ENCODE measurements around the gene NPC2. TPM values are rescaled to one million over a fixed set of nuclear protein-coding genes. Genes with fewer than 3 reads are reported as not detected.
A peak's percentile ranks its signal among the peaks of the same experiment; 100 is the strongest.

Gene NPC2
- total RNA-seq, 1 experiment from 2014 or later, result 195 TPM

GRCh38 chr14:74444866-74445265 is 48.2 kb downstream of the NPC2 start:
- Histone ChIP-seq H3K4me1 (ENCODE audit: insufficient read depth, low read length) (no peaks in the 10 kb centered on the region), H3K4me3 (ENCODE audit: low read length) (no peak overlapping the region), H2AFZ (ENCODE audit: low read length) (no peak overlapping the region), H3K9me3 (ENCODE audit: low read length) (no peaks in the 10 kb centered on the region), H3K79me2 (ENCODE audit: low read length) (no peaks in the 10 kb centered on the region), H3K27me3 (ENCODE audit: low read length) (peaks cover 42% of the 10 kb centered on the region), H3K9ac (ENCODE audit: low read length) (no peak overlapping the region), H3F3A (ENCODE audit: low read length, unreplicated experiment) (no peaks in the 10 kb centered on the region), H3K36me3 (ENCODE audit: low read depth, low read length) (no peaks in the 10 kb centered on the region), H4K20me1 (ENCODE audit: low read length) (no peaks in the 10 kb centered on the region), H3K9me2 (replicated peaks; ENCODE audit: low read length) (no peaks in the 10 kb centered on the region), H3K4me2 (ENCODE audit: low read length) (no peak overlapping the region), H3K27ac (ENCODE audit: low read length) (no peak overlapping the region)
- no TSS peak for BruUV-seq (replicated peaks)
- no peak for DNase-seq
- 0 out of 2 replicates have a peak, but pooled peaks have one; percentile 18 for ATAC-seq
- ChIA-PET POLR2A (ENCODE audit: unreplicated experiment) (no interaction called here), CTCF (no interaction called here)
- TF ChIP-seq EZH2 (IDR thresholded peaks at IDR 0.05; ENCODE audit: low read length, unreplicated experiment) (no peak), EZH2phosphoT487 (IDR thresholded peaks at IDR 0.05; ENCODE audit: borderline replicate concordance, low read length) (no peak)
- TF ChIP-seq, protein P1, sequence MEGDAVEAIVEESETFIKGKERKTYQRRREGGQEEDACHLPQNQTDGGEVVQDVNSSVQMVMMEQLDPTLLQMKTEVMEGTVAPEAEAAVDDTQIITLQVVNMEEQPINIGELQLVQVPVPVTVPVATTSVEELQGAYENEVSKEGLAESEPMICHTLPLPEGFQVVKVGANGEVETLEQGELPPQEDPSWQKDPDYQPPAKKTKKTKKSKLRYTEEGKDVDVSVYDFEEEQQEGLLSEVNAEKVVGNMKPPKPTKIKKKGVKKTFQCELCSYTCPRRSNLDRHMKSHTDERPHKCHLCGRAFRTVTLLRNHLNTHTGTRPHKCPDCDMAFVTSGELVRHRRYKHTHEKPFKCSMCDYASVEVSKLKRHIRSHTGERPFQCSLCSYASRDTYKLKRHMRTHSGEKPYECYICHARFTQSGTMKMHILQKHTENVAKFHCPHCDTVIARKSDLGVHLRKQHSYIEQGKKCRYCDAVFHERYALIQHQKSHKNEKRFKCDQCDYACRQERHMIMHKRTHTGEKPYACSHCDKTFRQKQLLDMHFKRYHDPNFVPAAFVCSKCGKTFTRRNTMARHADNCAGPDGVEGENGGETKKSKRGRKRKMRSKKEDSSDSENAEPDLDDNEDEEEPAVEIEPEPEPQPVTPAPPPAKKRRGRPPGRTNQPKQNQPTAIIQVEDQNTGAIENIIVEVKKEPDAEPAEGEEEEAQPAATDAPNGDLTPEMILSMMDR (conservative IDR thresholded peaks at IDR 0.05; ENCODE audit: low read depth, low read length), result no peak
- intact Hi-C loops (cut with micrococcal nuclease), result no loop called here

- ChIA-PET CTCF (no interaction called here), POLR2A (ENCODE audit: unreplicated experiment) (no interaction called here)
- H3K9me2 ChIP-seq (replicated peaks; ENCODE audit: low read length), result no peaks in the 10 kb centered on the region
- no peaks in the 10 kb centered on the region for H3K4me1 ChIP-seq (ENCODE audit: insufficient read depth, low read length)
- TF ChIP-seq EZH2phosphoT487 (IDR thresholded peaks at IDR 0.05; ENCODE audit: borderline replicate concordance, low read length), result no peak
- TF ChIP-seq, protein P1 (conservative IDR thresholded peaks at IDR 0.05; ENCODE audit: low read depth, low read length), result no peak
- BruUV-seq (replicated peaks), result no TSS peak
- intact Hi-C loops (cut with micrococcal nuclease), result no loop called here
- no peaks in the 10 kb centered on the region for H3K9me3 ChIP-seq (ENCODE audit: low read length)
- H3K4me2 ChIP-seq (ENCODE audit: low read length), result no peak overlapping the region
- no peaks in the 10 kb centered on the region for H3K36me3 ChIP-seq (ENCODE audit: low read depth, low read length)
- H3K27me3 ChIP-seq (ENCODE audit: low read length), result peaks cover 28% of the 10 kb centered on the region
- H4K20me1 ChIP-seq (ENCODE audit: low read length), result no peaks in the 10 kb centered on the region
- no peak overlapping the region for H2AFZ ChIP-seq (ENCODE audit: low read length)
- no peak for ATAC-seq
- H3K79me2 ChIP-seq (ENCODE audit: low read length), result no peaks in the 10 kb centered on the region
- no peak overlapping the region for H3K9ac ChIP-seq (ENCODE audit: low read length)
- no peak overlapping the region for H3K27ac ChIP-seq (ENCODE audit: low read length)
- no peak for DNase-seq
- H3F3A ChIP-seq (ENCODE audit: low read length, unreplicated experiment), result no peaks in the 10 kb centered on the region
- H3K4me3 ChIP-seq (ENCODE audit: low read length), result no peak overlapping the region
Observed at GRCh38 chr14:74442757-74443156, 50.3 kb downstream of the NPC2 start.

- peaks cover 38% of the 10 kb centered on the region for H3K27me3 ChIP-seq (ENCODE audit: low read length)
- H3K4me3 ChIP-seq (ENCODE audit: low read length), result no peak overlapping the region
- no peaks in the 10 kb centered on the region for H3K9me2 ChIP-seq (replicated peaks; ENCODE audit: low read length)
- no peak overlapping the region for H3K27ac ChIP-seq (ENCODE audit: low read length)
- TF ChIP-seq EZH2phosphoT487 (IDR thresholded peaks at IDR 0.05; ENCODE audit: borderline replicate concordance, low read length) (no peak), EZH2 (IDR thresholded peaks at IDR 0.05; ENCODE audit: low read length, unreplicated experiment) (no peak)
- TF ChIP-seq, protein P1 (conservative IDR thresholded peaks at IDR 0.05; ENCODE audit: low read depth, low read length), result no peak
- no peak for DNase-seq
- no peaks in the 10 kb centered on the region for H3K36me3 ChIP-seq (ENCODE audit: low read depth, low read length)
- H3K9me3 ChIP-seq (ENCODE audit: low read length), result no peaks in the 10 kb centered on the region
- POLR2A ChIA-PET (ENCODE audit: unreplicated experiment), result interaction anchor here (0.5 kb wide), 1 partner anchor 23 kb away, joined by 3 read pairs; no protein-coding TSS in a partner anchor
- no peaks in the 10 kb centered on the region for H3K4me1 ChIP-seq (ENCODE audit: insufficient read depth, low read length)
- CTCF ChIA-PET, result interaction anchor here (0.5 kb wide), 1 partner anchor 19 kb away, joined by 3 read pairs; no protein-coding TSS in a partner anchor
- no peak overlapping the region for H2AFZ ChIP-seq (ENCODE audit: low read length)
- H4K20me1 ChIP-seq (ENCODE audit: low read length), result no peaks in the 10 kb centered on the region
- no peak for ATAC-seq
- H3K79me2 ChIP-seq (ENCODE audit: low read length), result no peaks in the 10 kb centered on the region
- H3K9ac ChIP-seq (ENCODE audit: low read length), result no peak overlapping the region
- no peak overlapping the region for H3K4me2 ChIP-seq (ENCODE audit: low read length)
- intact Hi-C loops (cut with micrococcal nuclease), result no loop called here
- H3F3A ChIP-seq (ENCODE audit: low read length, unreplicated experiment), result no peaks in the 10 kb centered on the region
- BruUV-seq (replicated peaks), result no TSS peak
Observed at GRCh38 chr14:74441113-74441512, 52.0 kb downstream of the NPC2 start.
